Caco-2 (cell line): ENCODE data around the gene RNLS. TPM values are rescaled to one million over a fixed set of nuclear protein-coding genes. Genes with fewer than 3 reads are reported as not detected.

ENCODE experiments used
- BruUV-seq: library from RNA; stranded (reverse); fragments of 400-500 nt; replicated peaks from 2 replicates; lab custom pipeline; 2021; lab: Mats Ljungman, UMichigan
- CTCF ChIA-PET: fragments of 300-600 bp; sonication (Branson Sonifier 250); formaldehyde crosslinking; loops from one replicate; lab custom pipeline; 2022; ENCODE audit warnings: antibody characterized with exemption; lab: Charles Lee
- POLR2A ChIA-PET: fragments of 300-600 bp; sonication (Branson Sonifier 250); formaldehyde crosslinking; loops from one replicate; lab custom pipeline; 2022; ENCODE audit warnings: antibody characterized with exemption; lab: Charles Lee
- DNase-seq, 2 experiments: peaks; one replicate each; pipeline versions ENCODE4 v3.0.0 to v3.0.0-alpha.2; 2020 to 2022
- H3K27me3 ChIP-seq: replicated peaks from 2 replicates; pipeline ENCODE4 v1.6.0; 2011; ENCODE audit warnings: low read length; ENCODE audit not compliant: control insufficient read depth, insufficient read depth
- H3K36me3 ChIP-seq: 2 replicates; pipeline ENCODE4 v1.5.1; 2011; ENCODE audit warnings: low read length; ENCODE audit not compliant: control insufficient read depth, insufficient read depth
- H3K4me1 ChIP-seq: fragments of 250-450 bp; sonication (Bioruptor Pico); 2 replicates; pipeline ENCODE4 v1.5.1; 2020; ENCODE audit warnings: mild to moderate bottlenecking
- H3K4me3 ChIP-seq: 2 replicates; pipeline ENCODE4 v1.5.1; 2011; ENCODE audit warnings: low read depth, mild to moderate bottlenecking, control low read depth, low read length
- H3K9me3 ChIP-seq: fragments of 250-450 bp; sonication (Bioruptor Pico); 2 replicates; pipeline ENCODE4 v1.5.1; 2020; ENCODE audit warnings: mild to moderate bottlenecking, moderate library complexity
- H3K27ac Mint-ChIP-seq: one replicate; pipeline ENCODE4 v1.8.0; 2022; ENCODE audit warnings: mixed read lengths; ENCODE audit not compliant: unreplicated experiment
- H3K27me3 Mint-ChIP-seq: one replicate; pipeline ENCODE4 v1.8.0; 2022; ENCODE audit warnings: mixed read lengths; ENCODE audit not compliant: insufficient read depth, unreplicated experiment
- H3K36me3 Mint-ChIP-seq: one replicate; pipeline ENCODE4 v1.8.0; 2022; ENCODE audit warnings: mild to moderate bottlenecking, mixed read lengths; ENCODE audit not compliant: insufficient read depth, unreplicated experiment
- H3K4me1 Mint-ChIP-seq: one replicate; pipeline ENCODE4 v1.8.0; 2022; ENCODE audit warnings: low read depth, mixed read lengths; ENCODE audit not compliant: unreplicated experiment
- H3K4me3 Mint-ChIP-seq: one replicate; pipeline ENCODE4 v1.8.0; 2022; ENCODE audit warnings: mild to moderate bottlenecking, moderate library complexity, mixed read lengths; ENCODE audit not compliant: unreplicated experiment
- H3K9me3 Mint-ChIP-seq: one replicate; pipeline ENCODE4 v1.8.0; 2022; ENCODE audit warnings: mixed read lengths; ENCODE audit not compliant: unreplicated experiment
- intact Hi-C: fragments of 100-400 bp; cut with micrococcal nuclease; formaldehyde crosslinking; loops from one replicate; pipeline ENCODE4 v1.10.0; 2022; ENCODE audit not compliant: unreplicated experiment
- total RNA-seq: library from RNA; stranded (reverse); gene quantifications from 2 replicates; pipeline ENCODE4 v1.2.3, GENCODE V29; 2022
- TF ChIP-seq, protein P1 (sequence below), 2 experiments: fragments of 200-600 bp in 1 of 2; IDR thresholded peaks; 1 replicate in 1 of 2; 2 replicates in 1 of 2; pipeline versions ENCODE4 v1.5.1 to v1.8.0; 2011 to 2022; ENCODE audit warnings: antibody characterized with exemption in 1 of 2, control low read depth in 1 of 2, inconsistent platforms in 1 of 2, low read depth in 1 of 2, low read length in 1 of 2, mild to moderate bottlenecking in 1 of 2, moderate library complexity in 1 of 2; ENCODE audit not compliant: insufficient read depth in 1 of 2, severe bottlenecking in 1 of 2, unreplicated experiment in 1 of 2

RNLS gene
- total RNA-seq, 1 experiment from 2014 or later, result 5.7 TPM

GRCh38 chr10:88370713-88371112, 212.4 kb downstream of the RNLS start:
- ChIA-PET POLR2A (no interaction called here), CTCF (no interaction called here)
- Histone ChIP-seq H3K4me3 (no peak overlapping the region), H3K4me1 (no peaks in the 10 kb centered on the region), H3K27me3 (no peaks in the 10 kb centered on the region; the same call in 1 of the 2 replicates), H3K9me3 (no peaks in the 10 kb centered on the region), H3K36me3 (no peaks in the 10 kb centered on the region)
- H3K36me3 Mint-ChIP-seq, result peaks cover 4% of the 10 kb centered on the region
- no peak overlapping the region for H3K27ac Mint-ChIP-seq
- H3K4me1 Mint-ChIP-seq, result peaks cover 7% of the 10 kb centered on the region
- H3K27me3 Mint-ChIP-seq, result no peaks in the 10 kb centered on the region
- no peaks in the 10 kb centered on the region for H3K9me3 Mint-ChIP-seq
- TF ChIP-seq, protein P1, sequence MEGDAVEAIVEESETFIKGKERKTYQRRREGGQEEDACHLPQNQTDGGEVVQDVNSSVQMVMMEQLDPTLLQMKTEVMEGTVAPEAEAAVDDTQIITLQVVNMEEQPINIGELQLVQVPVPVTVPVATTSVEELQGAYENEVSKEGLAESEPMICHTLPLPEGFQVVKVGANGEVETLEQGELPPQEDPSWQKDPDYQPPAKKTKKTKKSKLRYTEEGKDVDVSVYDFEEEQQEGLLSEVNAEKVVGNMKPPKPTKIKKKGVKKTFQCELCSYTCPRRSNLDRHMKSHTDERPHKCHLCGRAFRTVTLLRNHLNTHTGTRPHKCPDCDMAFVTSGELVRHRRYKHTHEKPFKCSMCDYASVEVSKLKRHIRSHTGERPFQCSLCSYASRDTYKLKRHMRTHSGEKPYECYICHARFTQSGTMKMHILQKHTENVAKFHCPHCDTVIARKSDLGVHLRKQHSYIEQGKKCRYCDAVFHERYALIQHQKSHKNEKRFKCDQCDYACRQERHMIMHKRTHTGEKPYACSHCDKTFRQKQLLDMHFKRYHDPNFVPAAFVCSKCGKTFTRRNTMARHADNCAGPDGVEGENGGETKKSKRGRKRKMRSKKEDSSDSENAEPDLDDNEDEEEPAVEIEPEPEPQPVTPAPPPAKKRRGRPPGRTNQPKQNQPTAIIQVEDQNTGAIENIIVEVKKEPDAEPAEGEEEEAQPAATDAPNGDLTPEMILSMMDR (IDR thresholded peaks at IDR 0.05; ENCODE audit: insufficient read depth in 1 of 2, low read depth in 1 of 2, low read length in 1 of 2, severe bottlenecking in 1 of 2, unreplicated experiment in 1 of 2), result no peak
- no peak overlapping the region for H3K4me3 Mint-ChIP-seq
- DNase-seq, result no peak
- intact Hi-C loops, result no loop called here
- BruUV-seq, result no TSS peak

DNA sequence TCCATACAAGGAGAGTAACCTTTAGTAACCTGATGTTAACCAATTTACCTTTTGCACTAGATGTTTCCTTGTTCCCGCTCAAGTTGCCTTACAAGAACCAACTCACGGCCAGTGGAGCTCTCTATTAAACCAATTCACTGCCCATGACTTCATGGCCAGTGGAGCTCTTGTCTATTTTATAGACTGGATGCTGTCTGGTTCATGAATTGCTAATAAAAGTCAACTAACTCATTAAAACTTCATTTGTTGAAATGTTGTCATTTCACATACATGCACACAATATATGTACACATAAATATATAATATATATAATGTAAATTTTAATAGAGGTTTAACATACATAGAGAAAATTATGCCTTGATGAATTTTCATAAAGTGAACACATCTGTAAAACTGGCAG, 216.3 kb downstream of the RNLS start:
- ChIA-PET POLR2A (no interaction called here), CTCF (no interaction called here)
- Histone ChIP-seq H3K9me3 (no peaks in the 10 kb centered on the region), H3K4me3 (no peak overlapping the region), H3K36me3 (no peaks in the 10 kb centered on the region), H3K27me3 (no peaks in the 10 kb centered on the region; the same call in 1 of the 2 replicates), H3K4me1 (no peaks in the 10 kb centered on the region)
- BruUV-seq, result no TSS peak
- no peaks in the 10 kb centered on the region for H3K27me3 Mint-ChIP-seq
- H3K4me3 Mint-ChIP-seq, result no peak overlapping the region
- H3K9me3 Mint-ChIP-seq, result no peaks in the 10 kb centered on the region
- peaks cover 4% of the 10 kb centered on the region for H3K36me3 Mint-ChIP-seq
- no peak for DNase-seq
- H3K4me1 Mint-ChIP-seq, result no peaks in the 10 kb centered on the region
- intact Hi-C loops, result no loop called here
- H3K27ac Mint-ChIP-seq, result no peak overlapping the region
- TF ChIP-seq, protein P1 (IDR thresholded peaks at IDR 0.05; ENCODE audit: insufficient read depth in 1 of 2, low read depth in 1 of 2, low read length in 1 of 2, severe bottlenecking in 1 of 2, unreplicated experiment in 1 of 2), result no peak

- no TSS peak for BruUV-seq
- H3K9me3 ChIP-seq, result no peaks in the 10 kb centered on the region
- Mint-ChIP-seq H3K9me3 (no peaks in the 10 kb centered on the region), H3K27ac (no peak overlapping the region), H3K4me3 (no peak overlapping the region), H3K27me3 (no peaks in the 10 kb centered on the region), H3K36me3 (no peaks in the 10 kb centered on the region), H3K4me1 (no peaks in the 10 kb centered on the region)
- TF ChIP-seq, protein P1 (IDR thresholded peaks at IDR 0.05; ENCODE audit: insufficient read depth in 1 of 2, low read depth in 1 of 2, low read length in 1 of 2, severe bottlenecking in 1 of 2, unreplicated experiment in 1 of 2), result no peak
- no peak for DNase-seq
- ChIA-PET CTCF (no interaction called here), POLR2A (no interaction called here)
- no peaks in the 10 kb centered on the region for H3K27me3 ChIP-seq
- intact Hi-C loops, result no loop called here
- H3K4me1 ChIP-seq, result no peaks in the 10 kb centered on the region
- H3K36me3 ChIP-seq, result no peaks in the 10 kb centered on the region
- H3K4me3 ChIP-seq, result no peak overlapping the region
Measured at GRCh38 chr10:88361995-88362807, 220.9 kb downstream of the RNLS start.
